HUES6 (cell line): ENCODE measurements around the gene BRF1.
A peak's percentile ranks its signal among the peaks of the same experiment; 100 is the strongest.

ENCODE experiments used
- H3K27ac ChIP-seq: 2 replicates; pipeline ENCODE4 v1.7.0; 2013; ENCODE audit warnings: low read depth, mild to moderate bottlenecking, low read length, inconsistent platforms
- H3K27me3 ChIP-seq: 2 replicates; pipeline ENCODE4 v1.6.1; 2013; ENCODE audit warnings: low read length; ENCODE audit not compliant: control insufficient read depth, insufficient read depth
- H3K36me3 ChIP-seq: 2 replicates; pipeline ENCODE4 v1.6.1; 2013; ENCODE audit warnings: low read length; ENCODE audit not compliant: control insufficient read depth, insufficient read depth
- H3K4me1 ChIP-seq: 2 replicates; pipeline ENCODE4 v1.6.1; 2013; ENCODE audit warnings: low read length; ENCODE audit not compliant: control insufficient read depth, insufficient read depth
- H3K4me3 ChIP-seq: 2 replicates; pipeline ENCODE4 v1.5.1; 2013; ENCODE audit warnings: low read depth, low read length
- H3K9ac ChIP-seq: one replicate; pipeline ENCODE4 v1.6.1; 2013; ENCODE audit warnings: mild to moderate bottlenecking, low read length
- H3K9me3 ChIP-seq: 2 replicates; pipeline ENCODE4 v1.6.1; 2013; ENCODE audit warnings: low read depth, low read length; ENCODE audit not compliant: control insufficient read depth, insufficient read depth

The BRF1 gene

DNA sequence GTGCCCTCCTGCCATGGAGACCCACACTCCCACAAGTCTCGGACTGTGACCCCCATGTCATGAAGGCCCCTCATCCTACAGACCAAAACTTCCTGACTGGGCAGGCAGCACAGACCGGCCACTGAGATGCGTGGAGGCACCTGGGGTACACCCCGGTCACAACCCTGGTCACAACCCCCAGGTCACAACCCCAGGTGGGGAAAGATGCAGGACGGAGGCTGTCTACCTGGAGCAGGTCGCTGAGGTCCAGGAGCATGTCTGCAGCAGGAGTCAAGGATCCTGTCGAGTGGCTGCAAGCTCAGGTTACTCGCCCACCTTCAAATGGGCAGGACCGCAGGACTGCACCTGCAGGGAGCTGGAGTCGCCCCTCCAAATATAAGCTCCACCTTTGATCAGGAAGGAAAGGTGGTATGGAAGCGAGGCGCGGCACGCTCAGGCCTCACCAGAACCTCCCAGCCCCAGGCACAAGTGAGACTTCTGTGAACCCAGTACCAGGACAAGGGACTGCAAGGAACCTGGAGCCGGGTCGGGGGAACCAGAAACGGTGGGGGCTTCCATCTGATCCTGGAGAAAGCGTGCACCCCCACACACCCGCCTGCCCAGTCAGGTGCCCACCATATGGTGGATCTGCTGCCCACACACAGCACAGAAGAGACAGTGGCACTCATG, 44.4 kb downstream of the BRF1 start:
- no peaks in the 10 kb centered on the region for H3K27me3 ChIP-seq
- H3K27ac ChIP-seq, result no peak overlapping the region
- no peak overlapping the region for H3K4me3 ChIP-seq
- H3K9me3 ChIP-seq, result no peaks in the 10 kb centered on the region
- H3K36me3 ChIP-seq, result peaks cover 12% of the 10 kb centered on the region
- H3K9ac ChIP-seq, result no peak overlapping the region
- H3K4me1 ChIP-seq, result no peaks in the 10 kb centered on the region

DNA sequence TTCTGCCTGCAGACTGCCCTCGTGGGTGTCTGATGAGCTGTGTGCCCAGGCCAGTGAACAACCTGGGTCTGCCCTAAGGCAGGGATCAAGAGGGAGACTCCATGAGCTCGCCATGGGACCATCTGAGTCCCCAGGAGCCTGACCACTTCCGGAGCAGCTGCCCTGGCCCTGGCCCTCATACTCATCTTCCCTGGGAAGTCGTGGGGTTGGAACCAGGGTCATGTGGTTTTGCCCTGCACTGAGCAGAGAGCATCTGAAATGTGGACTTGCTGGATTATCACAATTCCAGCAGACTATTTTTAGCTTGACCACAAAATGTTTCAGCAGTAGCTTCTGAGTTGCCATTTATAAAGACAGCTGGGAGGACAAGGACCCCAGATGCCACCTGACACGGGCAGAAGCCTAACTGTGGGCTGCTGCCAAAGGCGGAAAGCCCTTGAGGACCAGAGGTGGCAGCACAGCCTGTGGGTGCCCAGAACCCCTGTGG, 45.7 kb downstream of the BRF1 start:
- no peak overlapping the region for H3K9ac ChIP-seq

DNA sequence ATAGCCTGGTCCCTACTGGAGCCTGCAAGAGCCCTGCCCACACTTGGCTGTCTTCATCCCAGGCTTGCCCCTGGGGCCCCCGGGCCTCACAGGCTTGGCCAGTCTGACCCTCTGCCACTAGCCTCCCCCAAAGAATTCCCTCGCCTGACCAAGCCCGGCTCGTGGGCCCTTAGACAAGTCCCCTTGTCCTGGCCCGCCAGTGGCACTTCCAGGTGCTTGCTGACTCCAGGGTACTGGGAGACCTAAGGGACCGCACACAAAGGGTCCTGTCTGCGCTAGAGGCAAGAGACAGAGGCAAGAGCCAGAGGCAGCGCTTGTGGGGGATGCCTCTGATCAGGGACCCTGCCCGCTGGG, 47.5 kb downstream of the BRF1 start:
- Histone ChIP-seq H3K27ac (no peak overlapping the region), H3K9ac (no peak overlapping the region), H3K36me3 (peaks cover 30% of the 10 kb centered on the region), H3K4me1 (no peaks in the 10 kb centered on the region), H3K27me3 (no peaks in the 10 kb centered on the region), H3K9me3 (no peaks in the 10 kb centered on the region), H3K4me3 (no peak overlapping the region)

More for the DNA sequence above, 45.7 kb downstream of the BRF1 start:
- H3K4me3 ChIP-seq, result no peak overlapping the region
- no peak overlapping the region for H3K27ac ChIP-seq
- H3K36me3 ChIP-seq, result peaks cover 26% of the 10 kb centered on the region
- H3K27me3 ChIP-seq, result no peaks in the 10 kb centered on the region
- no peaks in the 10 kb centered on the region for H3K4me1 ChIP-seq
- no peaks in the 10 kb centered on the region for H3K9me3 ChIP-seq

DNA sequence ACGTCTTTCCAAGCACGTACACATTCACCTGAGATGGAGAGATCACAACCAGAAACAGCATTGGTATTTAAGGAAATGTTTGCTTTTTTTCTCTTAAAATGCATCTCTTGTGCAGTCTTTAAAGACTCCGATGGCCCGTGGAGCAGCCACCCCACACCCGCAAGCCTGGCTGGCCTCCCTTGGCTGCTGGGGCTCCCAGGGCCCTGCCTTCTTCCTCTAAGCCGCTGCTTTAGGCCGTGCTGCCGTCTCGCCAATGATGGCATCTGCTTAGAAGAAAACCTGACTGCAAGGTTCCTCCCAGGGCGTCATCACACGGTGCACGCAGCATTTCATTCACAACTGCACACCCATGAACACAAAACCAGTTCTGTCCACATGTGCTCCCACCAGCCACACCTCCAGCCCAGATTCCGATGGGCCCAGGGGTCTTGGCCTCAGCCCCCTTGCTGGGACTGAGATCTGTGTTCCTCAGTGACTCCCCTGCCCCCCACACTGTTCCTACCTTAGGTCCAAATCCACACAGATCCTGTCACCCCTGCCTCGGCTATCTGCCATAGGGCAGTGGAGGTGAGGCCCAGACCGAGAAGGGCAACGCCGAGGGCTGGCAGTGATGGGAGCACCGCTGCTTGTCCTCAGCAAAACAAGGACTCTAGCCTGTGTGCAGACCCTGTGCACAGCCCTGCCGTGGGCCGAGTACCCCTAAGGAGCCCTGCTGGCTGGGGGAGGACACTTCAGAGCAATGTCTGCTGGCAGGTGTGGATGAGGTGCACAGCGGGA, 48.1 kb downstream of the BRF1 start:
- peaks cover 30% of the 10 kb centered on the region for H3K36me3 ChIP-seq
- H3K27ac ChIP-seq, result no peak overlapping the region
- no peaks in the 10 kb centered on the region for H3K9me3 ChIP-seq
- no peaks in the 10 kb centered on the region for H3K4me1 ChIP-seq
- H3K27me3 ChIP-seq, result no peaks in the 10 kb centered on the region
- H3K4me3 ChIP-seq, result no peak overlapping the region
- no peak overlapping the region for H3K9ac ChIP-seq

DNA sequence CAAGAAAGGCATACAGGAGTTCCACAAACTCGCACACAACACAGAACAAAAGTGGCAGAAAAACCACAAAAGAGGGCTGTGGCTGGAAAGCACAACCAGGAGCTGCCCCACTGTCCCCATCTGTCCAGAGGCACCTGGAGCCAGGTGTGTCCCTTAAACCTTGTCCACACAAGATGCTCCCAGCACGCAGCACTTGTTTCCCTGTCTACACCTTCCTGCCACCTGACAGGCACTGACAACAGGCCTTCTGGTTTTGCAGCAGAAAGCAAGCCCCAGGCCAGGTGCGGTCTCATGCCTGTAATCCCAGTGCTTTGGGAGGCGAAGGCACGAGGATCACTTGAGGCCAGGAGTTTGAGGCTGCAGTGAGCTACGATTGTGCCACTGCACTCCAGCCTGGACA, 48.9 kb downstream of the BRF1 start:
- no peak overlapping the region for H3K27ac ChIP-seq
- H3K27me3 ChIP-seq, result no peaks in the 10 kb centered on the region
- H3K4me3 ChIP-seq, result no peak overlapping the region
- H3K36me3 ChIP-seq, result peaks cover 30% of the 10 kb centered on the region
- no peaks in the 10 kb centered on the region for H3K9me3 ChIP-seq
- H3K9ac ChIP-seq, result no peak overlapping the region
- no peaks in the 10 kb centered on the region for H3K4me1 ChIP-seq

DNA sequence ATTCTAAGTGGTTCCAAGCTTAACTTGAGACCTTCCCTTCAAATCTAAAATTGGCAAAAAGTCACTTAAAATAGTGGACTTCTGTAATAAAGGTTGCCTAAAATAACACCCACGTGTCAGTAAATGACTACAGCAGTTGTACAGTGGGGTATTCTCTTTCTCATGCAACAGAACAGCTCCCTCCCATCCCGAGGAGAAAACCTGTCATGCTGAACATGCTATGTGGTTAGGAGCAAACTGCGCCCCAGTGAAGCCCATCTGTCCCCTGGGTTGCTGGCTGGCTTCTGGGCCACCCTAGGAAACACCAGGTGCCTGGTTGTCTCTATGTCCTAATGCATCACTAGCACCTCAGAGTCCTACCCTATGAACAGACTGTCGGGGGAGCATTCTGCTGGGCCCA, 49.8 kb downstream of the BRF1 start:
- H3K27ac ChIP-seq, result no peak overlapping the region
- no peak overlapping the region for H3K4me3 ChIP-seq
- no peaks in the 10 kb centered on the region for H3K4me1 ChIP-seq
- no peak overlapping the region for H3K9ac ChIP-seq
- H3K9me3 ChIP-seq, result no peaks in the 10 kb centered on the region
- H3K27me3 ChIP-seq, result no peaks in the 10 kb centered on the region
- peaks cover 30% of the 10 kb centered on the region for H3K36me3 ChIP-seq

DNA sequence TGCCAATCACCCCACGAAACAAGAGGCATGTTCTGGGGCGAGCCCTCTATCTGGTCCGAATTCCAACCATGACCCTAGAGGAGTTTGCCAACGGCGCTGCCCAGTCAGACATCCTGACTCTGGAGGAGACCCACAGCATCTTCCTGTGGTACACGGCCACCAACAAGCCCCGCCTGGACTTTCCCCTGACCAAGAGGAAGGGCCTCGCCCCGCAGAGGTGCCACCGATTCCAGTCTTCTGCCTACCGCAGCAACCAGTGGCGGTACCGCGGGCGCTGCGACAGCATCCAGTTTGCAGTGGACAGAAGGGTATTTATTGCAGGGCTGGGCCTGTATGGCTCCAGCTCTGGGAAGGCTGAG, 50.8 kb downstream of the BRF1 start:
- H3K27ac ChIP-seq, result no peak overlapping the region
- H3K36me3 ChIP-seq, result peaks cover 30% of the 10 kb centered on the region
- no peaks in the 10 kb centered on the region for H3K27me3 ChIP-seq
- no peaks in the 10 kb centered on the region for H3K4me1 ChIP-seq
- no peak overlapping the region for H3K4me3 ChIP-seq
- no peak overlapping the region for H3K9ac ChIP-seq
- H3K9me3 ChIP-seq, result no peaks in the 10 kb centered on the region

DNA sequence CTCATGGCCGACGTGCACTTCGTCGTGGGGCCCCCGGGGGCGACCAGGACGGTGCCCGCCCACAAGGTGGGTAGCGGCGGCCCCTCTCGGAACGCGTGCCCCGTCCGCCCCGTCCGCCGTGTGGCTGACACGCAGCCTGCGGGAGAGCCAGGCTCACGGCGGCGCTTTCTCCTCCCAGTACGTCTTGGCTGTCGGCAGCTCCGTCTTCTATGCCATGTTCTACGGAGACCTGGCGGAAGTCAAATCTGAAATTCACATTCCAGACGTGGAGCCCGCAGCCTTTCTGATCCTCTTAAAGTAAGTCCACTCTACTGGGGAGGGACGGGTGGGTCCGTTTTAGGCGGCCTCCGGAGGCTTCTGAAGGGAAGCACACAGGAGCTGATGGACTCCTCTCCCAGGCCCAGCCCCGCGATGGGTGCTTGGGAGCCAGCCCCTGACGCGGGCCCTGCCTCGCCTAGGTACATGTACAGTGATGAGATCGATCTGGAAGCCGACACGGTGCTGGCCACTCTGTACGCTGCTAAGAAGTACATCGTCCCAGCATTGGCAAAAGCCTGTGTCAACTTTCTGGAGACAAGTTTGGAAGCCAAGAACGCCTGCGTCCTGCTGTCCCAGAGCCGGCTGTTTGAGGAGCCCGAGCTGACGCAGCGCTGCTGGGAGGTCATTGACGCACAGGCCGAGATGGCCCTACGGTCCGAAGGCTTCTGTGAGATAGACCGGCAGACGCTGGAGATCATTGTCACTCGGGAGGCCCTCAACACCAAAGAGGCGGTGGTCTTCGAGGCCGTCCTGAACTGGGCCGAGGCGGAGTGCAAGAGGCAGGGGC, 51.4 kb downstream of the BRF1 start:
- Histone ChIP-seq H3K27ac (no peak overlapping the region), H3K27me3 (no peaks in the 10 kb centered on the region), H3K4me1 (no peaks in the 10 kb centered on the region), H3K9me3 (no peaks in the 10 kb centered on the region), H3K4me3 (peak overlapping the region; percentile 63), H3K9ac (peak overlapping the region; percentile 78), H3K36me3 (peaks cover 30% of the 10 kb centered on the region)

DNA sequence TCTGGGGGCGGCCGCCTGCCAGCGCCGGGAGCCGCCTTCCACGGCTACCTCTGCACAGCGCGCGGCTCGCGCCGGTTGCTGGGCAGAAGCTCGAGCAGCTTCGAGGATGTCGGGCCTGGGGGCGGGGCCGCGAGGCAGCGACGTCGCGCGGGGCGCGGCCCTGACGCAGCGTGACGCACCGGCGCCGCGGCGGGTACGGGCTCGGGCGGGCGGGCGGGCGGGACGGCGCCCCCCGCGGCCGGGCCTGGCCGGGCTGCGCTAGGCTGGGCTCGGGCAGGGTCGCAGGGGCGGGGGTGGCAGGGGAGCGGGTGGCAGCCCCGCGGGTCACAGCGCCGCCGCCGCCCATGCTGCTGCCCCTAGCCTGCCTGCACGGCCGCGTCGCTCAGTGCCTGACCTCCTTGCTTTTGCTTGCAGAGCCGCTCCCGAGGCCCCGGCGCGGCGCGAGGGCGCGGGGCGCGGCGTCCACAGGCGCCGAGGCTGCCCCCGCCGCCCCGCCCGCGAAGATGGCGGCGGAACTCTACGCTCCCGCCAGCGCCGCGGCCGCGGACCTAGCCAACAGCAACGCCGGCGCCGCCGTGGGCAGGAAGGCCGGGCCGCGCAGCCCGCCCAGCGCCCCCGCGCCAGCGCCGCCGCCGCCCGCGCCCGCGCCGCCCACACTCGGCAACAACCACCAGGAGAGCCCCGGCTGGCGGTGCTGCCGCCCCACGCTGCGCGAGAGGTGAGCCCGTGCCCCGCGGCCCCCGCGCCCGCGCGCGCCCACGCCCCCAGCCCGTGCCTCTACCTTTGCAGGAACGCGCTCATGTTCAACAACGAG, 52.2 kb downstream of the BRF1 start, which contains the start of gene BTBD6:
Gene BTBD6 (plus strand): TSS at position 166 of the 814 bp plus-strand sequence. CDS start 179 bp downstream, at position 345.
- H3K9ac ChIP-seq, result peak within 1 kb of the TSS; percentile 78
- H3K4me3 ChIP-seq, result peak within 1 kb of the TSS; percentile 83
- H3K27me3 ChIP-seq, result no peaks in the 10 kb centered on the region
- peaks cover 28% of the 10 kb centered on the region for H3K36me3 ChIP-seq
- H3K9me3 ChIP-seq, result no peaks in the 10 kb centered on the region
- no peak within 1 kb of the TSS for H3K27ac ChIP-seq
- H3K4me1 ChIP-seq, result no peaks in the 10 kb centered on the region

DNA sequence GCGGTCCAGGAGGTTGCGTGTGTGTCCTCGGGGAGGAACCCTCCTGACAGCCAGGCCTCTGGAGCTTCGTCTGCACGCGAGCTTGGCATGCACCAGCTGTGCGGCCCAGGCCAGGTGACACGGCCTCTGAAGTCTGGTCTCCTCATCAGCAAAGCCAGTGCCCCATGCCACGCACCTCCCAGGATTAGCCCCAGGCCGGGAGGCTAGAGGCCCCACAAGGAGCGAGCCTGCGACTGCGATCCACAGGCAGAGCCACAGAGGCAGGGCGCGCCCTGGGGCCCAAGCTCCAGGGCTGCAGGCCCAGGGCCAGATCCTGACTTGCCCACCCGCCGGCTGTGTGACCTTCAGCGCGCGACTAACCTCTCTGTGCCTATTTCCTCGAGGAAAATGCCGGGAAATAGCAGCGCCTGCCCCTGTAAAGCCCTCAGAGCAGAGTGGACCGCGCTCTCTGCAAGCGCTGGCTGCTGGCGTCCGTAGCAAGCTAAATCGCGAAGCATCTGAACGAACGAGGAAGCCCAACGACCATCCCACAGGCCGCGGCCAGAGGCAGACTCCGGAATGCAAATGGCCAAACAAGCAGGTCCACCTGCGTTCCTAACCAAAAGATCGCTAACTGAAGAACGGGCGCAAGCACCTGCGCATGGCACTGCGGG, 53.0 kb downstream of the BRF1 start:
- H3K27ac ChIP-seq, result no peak overlapping the region
- peaks cover 28% of the 10 kb centered on the region for H3K36me3 ChIP-seq

More for the DNA sequence above, 53.0 kb downstream of the BRF1 start:
- Histone ChIP-seq H3K9me3 (no peaks in the 10 kb centered on the region), H3K4me3 (peak overlapping the region; percentile 83), H3K9ac (peak overlapping the region; percentile 57), H3K27me3 (no peaks in the 10 kb centered on the region), H3K4me1 (no peaks in the 10 kb centered on the region)
